22Rv1 (cell line): ENCODE data around the gene CDK2AP2.
"Not testable (repeated sequence)": the region's sequence is repeated elsewhere in the genome, so short reads cannot be mapped to it uniquely, and the experiment has no call there.

Experiments
- CTCF ChIP-seq: fragments of 450-650 bp; IDR thresholded peaks from 2 replicates; pipeline ENCODE4 v1.5.1; 2017; ENCODE audit warnings: mild to moderate bottlenecking
- ZFX ChIP-seq: fragments of 450-650 bp; IDR thresholded peaks from 2 replicates; pipeline ENCODE4 v1.6.1; 2017; ENCODE audit warnings: antibody characterized with exemption, borderline replicate concordance

- not testable (repeated sequence) for TF ChIP-seq CTCF, ZFX
Observed at GRCh38 chr11:67511558-67511957, 3.6 kb upstream of the CDK2AP2 start.
